RWPE1 (cell line): ENCODE data around the gene BCAS1.

ENCODE experiments used
- CTCF ChIA-PET: fragments of 350-600 bp; sonication (Branson Sonifier 250); formaldehyde crosslinking; extraction: SDS; loops from one replicate; lab custom pipeline; 2021; lab: Yijun Ruan, JAX
- POLR2A ChIA-PET: fragments of 400-600 bp; formaldehyde crosslinking; extraction: SDS; loops from one replicate; lab custom pipeline; 2020; ENCODE audit warnings: antibody characterized with exemption; ENCODE audit not compliant: low non-redundant PET; lab: Yijun Ruan, JAX
- DNase-seq: peaks from one replicate; pipeline ENCODE4 v3.0.0; 2012; ENCODE audit warnings: low spot score
- H3K27ac ChIP-seq: fragments of 450-650 bp; 2 replicates; pipeline ENCODE4 v1.5.1; 2017
- CTCF ChIP-seq: fragments of 450-650 bp; conservative IDR thresholded peaks from 2 replicates; pipeline ENCODE4 v1.5.1; 2017; ENCODE audit warnings: low read depth, mild to moderate bottlenecking

BCAS1 gene

GRCh38 chr20:53962388-53962787 is 108.0 kb downstream of the BCAS1 start:
- no peak overlapping the region for H3K27ac ChIP-seq
- CTCF ChIA-PET = interaction anchor here (2.9 kb wide), 1 partner anchor 23 kb away, joined by 11 read pairs; no protein-coding TSS in a partner anchor
- TF ChIP-seq CTCF = no peak
- DNase-seq = no peak
- POLR2A ChIA-PET = no interaction called here

GRCh38 chr20:53961527-53961926 is 108.9 kb downstream of the BCAS1 start:
- no peak overlapping the region for H3K27ac ChIP-seq
- TF ChIP-seq CTCF = no peak
- ChIA-PET CTCF (interaction anchor here (0.6 to 2.9 kb wide), 2 partner anchors 22 to 687 kb away, joined by 3 to 11 read pairs; no protein-coding TSS in a partner anchor), POLR2A (no interaction called here)
- DNase-seq = no peak

GRCh38 chr20:53960579-53961272 is 109.7 kb downstream of the BCAS1 start:
- H3K27ac ChIP-seq = no peak overlapping the region
- CTCF ChIA-PET = interaction anchor here (0.6 to 2.9 kb wide), 3 partner anchors 21 to 688 kb away, joined by 3 to 11 read pairs (median 7); no protein-coding TSS in a partner anchor
- POLR2A ChIA-PET = no interaction called here
- no peak for DNase-seq
- no peak for TF ChIP-seq CTCF

GRCh38 chr20:53959911-53960578 is 110.3 kb downstream of the BCAS1 start:
- ChIA-PET CTCF (interaction anchor here (0.7 to 2.9 kb wide), 3 partner anchors 20 to 220 kb away, joined by 5 to 11 read pairs (median 7); no protein-coding TSS in a partner anchor), POLR2A (no interaction called here)
- DNase-seq = no peak

GRCh38 chr20:53958260-53958659 is 112.1 kb downstream of the BCAS1 start:
- TF ChIP-seq CTCF = no peak
- CTCF ChIA-PET = interaction anchor here (0.6 kb wide), 1 partner anchor 24 kb away, joined by 3 read pairs; no protein-coding TSS in a partner anchor
- no peak for DNase-seq
- no peak overlapping the region for H3K27ac ChIP-seq
- POLR2A ChIA-PET = no interaction called here

More at GRCh38 chr20:53959911-53960578, 110.3 kb downstream of the BCAS1 start:
- TF ChIP-seq CTCF = no peak
- no peak overlapping the region for H3K27ac ChIP-seq

GRCh38 chr20:53957451-53958172 is 112.8 kb downstream of the BCAS1 start:
- H3K27ac ChIP-seq = no peak overlapping the region
- POLR2A ChIA-PET = no interaction called here
- DNase-seq = no peak
- no peak for TF ChIP-seq CTCF
- CTCF ChIA-PET = interaction anchor here (0.6 kb wide), 1 partner anchor 570 kb away, joined by 5 read pairs; no protein-coding TSS in a partner anchor
